Endometrial microvascular endothelial cells (primary cell): ENCODE data around the gene CDH23. TPM values are rescaled to one million over a fixed set of nuclear protein-coding genes. Genes with fewer than 3 reads are reported as not detected.

ENCODE experiments used
- in situ Hi-C: cut with HindIII; loops from 2 replicates; pipeline ENCODE4 v1.10.0; 2017; ENCODE audit warnings: low sequenced_read_pairs, low pct_unique_long_range_greater_than_20kb; ENCODE audit errors: inconsistent ontology term
- total RNA-seq: library from RNA; depleted of rRNA; stranded (reverse); fragments of >200 nt; gene quantifications from one replicate; pipeline ENCODE4 v1.2.3, GENCODE V29; 2015; ENCODE audit errors: inconsistent ontology term

CDH23 gene
- total RNA-seq, 1 donor from 2014 or later: 0.09 TPM

- in situ Hi-C loops: no loop called here
These were observed 214.4 kb downstream of the CDH23 start for GRCh38 chr10:71611131-71611530.

GRCh38 chr10:71611709-71612422, 215.1 kb downstream of the CDH23 start:
- in situ Hi-C loops: no loop called here

GRCh38 chr10:71613261-71613777, 216.6 kb downstream of the CDH23 start:
- in situ Hi-C loops: no loop called here

- in situ Hi-C loops: no loop called here
These were observed 217.2 kb downstream of the CDH23 start for GRCh38 chr10:71613877-71614276.

GRCh38 chr10:71614946-71615345, 218.2 kb downstream of the CDH23 start:
- in situ Hi-C loops: no loop called here

- in situ Hi-C loops: no loop called here
These were observed 219.0 kb downstream of the CDH23 start for GRCh38 chr10:71615538-71616329.

GRCh38 chr10:71616817-71617654, 220.3 kb downstream of the CDH23 start:
- in situ Hi-C loops: no loop called here

- in situ Hi-C loops: no loop called here
These were observed 221.5 kb downstream of the CDH23 start for GRCh38 chr10:71618176-71618575.

GRCh38 chr10:71618598-71618997, 221.9 kb downstream of the CDH23 start:
- in situ Hi-C loops: no loop called here

GRCh38 chr10:71620642-71621041, 223.9 kb downstream of the CDH23 start:
- in situ Hi-C loops: no loop called here

GRCh38 chr10:71621231-71622153, 224.8 kb downstream of the CDH23 start:
- in situ Hi-C loops: no loop called here

GRCh38 chr10:71622154-71622526, 225.4 kb downstream of the CDH23 start:
- in situ Hi-C loops: no loop called here

- in situ Hi-C loops: no loop called here
These were observed 225.9 kb downstream of the CDH23 start for GRCh38 chr10:71622616-71623015.

GRCh38 chr10:71623098-71623985, 226.6 kb downstream of the CDH23 start:
- in situ Hi-C loops: no loop called here

- in situ Hi-C loops: no loop called here
These were observed 227.2 kb downstream of the CDH23 start for GRCh38 chr10:71623986-71624291.

GRCh38 chr10:71625445-71626175, 228.9 kb downstream of the CDH23 start:
- in situ Hi-C loops: no loop called here
